Colonic mucosa (tissue), 4 donors: ENCODE measurements around the gene HNRNPH1. TPM values are rescaled to one million over a fixed set of nuclear protein-coding genes. Genes with fewer than 3 reads are reported as not detected.
"Not testable (repeated sequence)": the region's sequence is repeated elsewhere in the genome, so short reads cannot be mapped to it uniquely, and the experiment has no call there.

Source experiments
- DNase-seq: peaks from one replicate; pipeline ENCODE4 v3.0.0-alpha.2; 2020
- H3K27ac ChIP-seq: fragments of 200-600 bp; one replicate; pipeline ENCODE4 v1.8.0; 2021
- H3K27me3 ChIP-seq: fragments of 200-600 bp; one replicate; pipeline ENCODE4 v1.8.0; 2021
- H3K36me3 ChIP-seq: fragments of 200-600 bp; one replicate; pipeline ENCODE4 v1.8.0; 2021
- H3K4me1 ChIP-seq: fragments of 200-600 bp; one replicate; pipeline ENCODE4 v1.8.0; 2021; ENCODE audit warnings: mild to moderate bottlenecking
- H3K4me3 ChIP-seq: fragments of 200-600 bp; one replicate; pipeline ENCODE4 v1.8.0; 2021
- H3K9ac ChIP-seq, 2 donors: one replicate each; pipeline ENCODE4 v1.7.0; 2013; ENCODE audit warnings: control low read depth in 2 of 2, low read depth in 2 of 2, low read length in 2 of 2
- H3K9me3 ChIP-seq: fragments of 200-600 bp; one replicate; pipeline ENCODE4 v1.8.0; 2021
- intact Hi-C: fragments of 100-400 bp; cut with DNase I; formaldehyde crosslinking; loops from one replicate; pipeline ENCODE4 v1.14.1; 2022
- total RNA-seq, 2 donors: library from RNA; stranded (reverse); fragmentation: NEBNext Ultra II Directional in 1 of 2; extraction: Animal tissue kit (Norgen Biotek cat#: 25700) in 1 of 2; gene quantifications; one replicate each; pipeline ENCODE4 v1.2.1, GENCODE V29; 2021
- TF ChIP-seq, protein P1 (sequence below): fragments of 200-600 bp; IDR thresholded peaks from one replicate; pipeline ENCODE4 v1.8.0; 2022; ENCODE audit warnings: antibody characterized with exemption, mild to moderate bottlenecking
- donor health status: healthy.
- donor health status: DM: no; HTN: no; CAD: no.
- donor health status: DM: no; HTN: no; CAD: no.

HNRNPH1 gene
- total RNA-seq, 2 donors from 2014 or later, result 332 to 510 TPM

DNA sequence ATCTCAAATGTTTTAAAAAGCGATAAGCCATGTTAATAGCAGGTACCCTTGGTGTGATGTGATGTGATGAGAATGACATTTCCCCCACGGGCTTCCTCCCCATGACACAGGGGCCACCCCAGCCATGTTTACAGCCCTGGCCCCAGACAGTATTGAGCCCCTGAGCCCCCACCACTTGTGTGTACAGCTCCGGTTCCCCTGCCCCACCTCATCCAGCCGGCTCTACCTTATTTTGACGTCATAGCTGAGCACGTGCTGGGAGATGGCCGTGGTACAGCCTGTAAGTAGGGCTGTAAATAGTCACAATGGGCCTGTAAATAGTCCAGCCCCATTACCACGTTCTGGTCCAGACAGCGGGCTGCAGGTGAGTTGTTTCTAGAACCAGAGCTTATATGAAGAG lies 24.9 kb upstream of the HNRNPH1 start:
- TF ChIP-seq, protein P1, sequence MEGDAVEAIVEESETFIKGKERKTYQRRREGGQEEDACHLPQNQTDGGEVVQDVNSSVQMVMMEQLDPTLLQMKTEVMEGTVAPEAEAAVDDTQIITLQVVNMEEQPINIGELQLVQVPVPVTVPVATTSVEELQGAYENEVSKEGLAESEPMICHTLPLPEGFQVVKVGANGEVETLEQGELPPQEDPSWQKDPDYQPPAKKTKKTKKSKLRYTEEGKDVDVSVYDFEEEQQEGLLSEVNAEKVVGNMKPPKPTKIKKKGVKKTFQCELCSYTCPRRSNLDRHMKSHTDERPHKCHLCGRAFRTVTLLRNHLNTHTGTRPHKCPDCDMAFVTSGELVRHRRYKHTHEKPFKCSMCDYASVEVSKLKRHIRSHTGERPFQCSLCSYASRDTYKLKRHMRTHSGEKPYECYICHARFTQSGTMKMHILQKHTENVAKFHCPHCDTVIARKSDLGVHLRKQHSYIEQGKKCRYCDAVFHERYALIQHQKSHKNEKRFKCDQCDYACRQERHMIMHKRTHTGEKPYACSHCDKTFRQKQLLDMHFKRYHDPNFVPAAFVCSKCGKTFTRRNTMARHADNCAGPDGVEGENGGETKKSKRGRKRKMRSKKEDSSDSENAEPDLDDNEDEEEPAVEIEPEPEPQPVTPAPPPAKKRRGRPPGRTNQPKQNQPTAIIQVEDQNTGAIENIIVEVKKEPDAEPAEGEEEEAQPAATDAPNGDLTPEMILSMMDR, result no peak
- no peak overlapping the region for H3K4me3 ChIP-seq
- no peaks in the 10 kb centered on the region for H3K36me3 ChIP-seq
- no peaks in the 10 kb centered on the region for H3K9me3 ChIP-seq
- H3K27me3 ChIP-seq, result no peaks in the 10 kb centered on the region
- H3K9ac ChIP-seq, result no peak overlapping the region
- intact Hi-C loops, result no loop called here
- no peak overlapping the region for H3K27ac ChIP-seq
- no peaks in the 10 kb centered on the region for H3K4me1 ChIP-seq
- no peak for DNase-seq

DNA sequence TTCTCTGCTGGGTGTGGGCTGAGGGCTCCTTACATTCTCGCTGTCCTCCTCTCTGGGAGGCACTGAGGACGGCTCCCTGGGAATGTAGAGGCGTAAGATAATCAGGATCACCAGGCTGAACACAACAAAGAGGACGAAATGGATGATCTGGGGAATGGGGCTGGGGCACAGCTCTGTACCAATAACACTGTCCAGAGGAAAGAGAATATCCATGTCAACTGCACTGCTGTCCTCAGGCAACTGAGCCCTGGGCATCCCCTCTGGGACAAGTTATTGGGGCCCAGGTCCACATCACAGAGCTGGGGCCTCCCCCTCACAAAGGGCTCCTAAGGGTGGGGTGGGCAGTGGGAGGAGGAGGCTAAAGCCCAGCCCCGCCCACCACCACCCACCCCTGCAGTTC lies 21.3 kb upstream of the HNRNPH1 start:
- H3K36me3 ChIP-seq, H3K4me3 ChIP-seq, H3K27ac ChIP-seq, H3K27me3 ChIP-seq, H3K4me1 ChIP-seq, intact Hi-C loops, DNase-seq, H3K9me3 ChIP-seq, H3K9ac ChIP-seq: not testable (repeated sequence)

DNA sequence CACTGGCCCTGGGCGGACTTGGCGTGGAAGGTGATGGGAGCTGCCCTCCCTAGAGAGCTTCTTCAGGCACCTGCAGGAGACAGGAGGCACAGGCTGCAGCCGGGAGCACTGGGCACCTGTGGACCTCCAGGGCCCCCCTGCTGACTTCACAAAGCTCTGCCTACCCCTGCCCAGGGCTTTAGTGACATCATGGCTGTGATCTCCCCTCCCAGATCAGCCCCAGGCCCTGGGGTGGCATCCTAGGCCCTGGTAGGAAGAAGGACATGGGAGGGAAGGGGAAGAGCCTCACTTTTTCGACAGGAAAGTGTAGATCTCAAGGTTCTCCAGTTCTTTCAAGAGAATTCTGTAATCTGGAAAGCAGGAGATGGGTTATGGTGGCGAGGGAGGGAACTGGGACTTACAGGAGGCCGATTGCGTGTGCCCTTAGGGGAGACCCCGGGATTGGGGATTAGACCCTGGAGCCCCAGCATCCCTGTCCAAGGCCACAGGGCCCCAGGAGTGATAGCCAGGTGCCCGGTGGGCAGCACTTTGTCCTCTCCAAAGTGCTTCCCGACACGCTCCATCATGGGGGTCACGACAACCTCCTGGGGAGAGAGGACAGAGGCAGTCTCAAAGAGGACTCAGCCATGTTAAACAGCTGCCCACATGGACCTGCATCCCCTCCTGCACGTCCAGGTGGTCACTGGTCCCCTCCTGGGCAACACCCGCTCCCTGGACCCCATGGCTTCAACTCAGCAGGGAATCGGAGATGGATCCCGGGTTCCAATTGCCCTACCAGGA lies 19.9 kb upstream of the HNRNPH1 start:
- H3K36me3 ChIP-seq, intact Hi-C loops, H3K4me3 ChIP-seq, H3K4me1 ChIP-seq, DNase-seq, H3K27me3 ChIP-seq, H3K9ac ChIP-seq, H3K9me3 ChIP-seq, H3K27ac ChIP-seq: not testable (repeated sequence)

DNA sequence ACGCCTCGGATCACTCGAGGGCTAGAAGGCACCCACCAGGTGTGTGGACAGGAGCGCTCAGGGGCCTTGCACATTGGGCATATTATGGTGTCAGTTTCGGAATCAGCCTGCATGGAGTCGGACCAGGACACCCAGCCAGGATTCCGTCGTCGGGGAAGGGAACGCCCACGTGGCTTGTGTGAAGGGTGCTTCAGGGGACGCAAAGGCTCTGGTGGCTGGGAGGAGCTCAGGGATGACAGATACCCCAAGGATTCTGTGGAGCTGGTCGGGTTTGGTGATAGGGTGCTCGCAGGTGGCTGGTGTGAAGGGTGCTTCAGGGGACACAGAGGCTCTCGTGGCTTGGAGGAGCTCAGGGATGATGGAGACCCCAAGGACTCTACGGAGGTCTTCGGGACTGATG lies 19.2 kb upstream of the HNRNPH1 start:
- intact Hi-C loops, H3K36me3 ChIP-seq, H3K27ac ChIP-seq, H3K9me3 ChIP-seq, DNase-seq, H3K9ac ChIP-seq, H3K27me3 ChIP-seq, H3K4me3 ChIP-seq, H3K4me1 ChIP-seq: not testable (repeated sequence)

DNA sequence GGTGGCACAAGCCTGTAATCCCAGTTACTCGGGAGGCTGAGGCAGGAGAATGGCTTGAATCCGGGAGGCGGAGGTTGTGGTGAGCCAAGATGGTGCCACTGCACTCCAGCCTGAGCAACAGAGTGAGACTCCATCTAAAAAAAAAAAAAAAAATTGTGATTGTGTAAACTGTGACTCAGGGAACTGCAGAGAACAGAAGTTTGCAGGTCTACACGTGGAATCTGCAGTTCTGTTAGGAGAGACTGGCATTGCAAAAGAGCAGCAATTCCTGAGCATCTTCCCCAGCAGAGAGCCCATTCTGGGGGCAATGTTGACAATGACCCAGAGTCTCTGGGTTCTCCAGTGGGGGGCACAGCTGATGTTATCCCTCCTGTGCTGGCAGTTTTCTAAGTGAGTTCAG lies 18.3 kb upstream of the HNRNPH1 start:
- H3K27me3 ChIP-seq, H3K9me3 ChIP-seq, H3K4me1 ChIP-seq, DNase-seq, intact Hi-C loops, H3K9ac ChIP-seq, H3K27ac ChIP-seq, H3K36me3 ChIP-seq, H3K4me3 ChIP-seq: not testable (repeated sequence)

DNA sequence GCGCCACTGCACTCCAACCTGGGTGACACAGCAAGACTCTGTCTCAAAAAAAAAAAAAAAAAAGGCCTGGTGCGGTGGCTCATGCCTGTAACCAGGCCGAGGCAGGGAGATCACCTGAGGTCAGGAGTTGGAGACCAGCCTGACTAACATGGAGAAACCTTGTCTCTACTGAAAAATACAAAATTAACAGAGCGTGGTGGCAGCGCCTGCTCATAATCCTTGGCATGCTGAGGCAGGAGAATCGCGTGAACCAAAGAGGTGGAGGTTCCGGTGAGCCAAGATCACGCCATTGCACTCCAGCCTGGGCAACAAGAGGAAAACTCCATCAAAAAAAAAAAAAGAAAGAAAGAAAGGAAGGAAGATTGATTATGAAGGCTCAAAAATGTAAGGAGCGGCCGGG lies 15.8 kb upstream of the HNRNPH1 start:
- H3K9me3 ChIP-seq, intact Hi-C loops, H3K27me3 ChIP-seq, H3K27ac ChIP-seq, H3K36me3 ChIP-seq, H3K4me3 ChIP-seq, DNase-seq, H3K9ac ChIP-seq, H3K4me1 ChIP-seq: not testable (repeated sequence)

DNA sequence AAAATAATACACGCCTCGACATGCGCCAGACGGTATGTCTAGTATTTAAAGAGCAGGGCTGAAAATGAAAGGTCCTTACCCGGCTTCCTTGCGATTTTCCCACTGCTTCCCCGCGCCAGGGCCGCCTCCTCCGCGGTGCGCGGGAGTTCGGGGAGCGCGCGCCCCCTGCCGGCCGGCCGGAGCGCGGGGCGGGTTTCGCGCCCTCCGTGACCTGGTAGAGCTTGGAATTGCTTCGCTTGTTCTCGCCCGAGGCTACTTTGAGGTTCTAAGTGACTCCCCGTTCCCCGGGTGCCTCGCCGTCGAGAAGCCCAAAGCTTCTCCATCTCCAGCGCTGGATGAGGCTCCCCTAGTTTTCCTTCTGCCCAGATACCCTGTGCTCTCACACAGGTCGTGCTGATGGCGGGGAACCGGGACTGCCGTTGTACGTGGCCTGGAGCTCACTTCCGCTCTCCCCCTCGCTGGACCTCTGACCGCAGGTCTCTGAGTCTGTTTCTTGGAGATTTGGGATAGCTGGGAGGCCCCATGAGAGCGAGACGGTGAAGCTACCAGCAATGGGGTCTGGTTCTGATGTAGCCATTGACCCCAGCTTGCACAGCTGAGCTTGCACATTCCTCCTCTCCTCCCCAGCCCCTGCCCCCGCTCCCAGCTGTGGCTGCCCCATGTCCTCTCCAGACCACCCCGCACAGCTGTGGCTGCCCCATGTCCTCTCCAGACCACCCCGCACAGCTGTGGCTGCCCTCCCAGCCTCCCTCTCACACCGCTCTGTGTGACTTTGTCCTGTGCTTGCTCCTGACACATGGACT lies 11.1 kb upstream of the HNRNPH1 start:
- H3K36me3 ChIP-seq, H3K9ac ChIP-seq, intact Hi-C loops, DNase-seq, H3K27ac ChIP-seq, H3K27me3 ChIP-seq, H3K4me1 ChIP-seq, H3K4me3 ChIP-seq, H3K9me3 ChIP-seq: not testable (repeated sequence)

DNA sequence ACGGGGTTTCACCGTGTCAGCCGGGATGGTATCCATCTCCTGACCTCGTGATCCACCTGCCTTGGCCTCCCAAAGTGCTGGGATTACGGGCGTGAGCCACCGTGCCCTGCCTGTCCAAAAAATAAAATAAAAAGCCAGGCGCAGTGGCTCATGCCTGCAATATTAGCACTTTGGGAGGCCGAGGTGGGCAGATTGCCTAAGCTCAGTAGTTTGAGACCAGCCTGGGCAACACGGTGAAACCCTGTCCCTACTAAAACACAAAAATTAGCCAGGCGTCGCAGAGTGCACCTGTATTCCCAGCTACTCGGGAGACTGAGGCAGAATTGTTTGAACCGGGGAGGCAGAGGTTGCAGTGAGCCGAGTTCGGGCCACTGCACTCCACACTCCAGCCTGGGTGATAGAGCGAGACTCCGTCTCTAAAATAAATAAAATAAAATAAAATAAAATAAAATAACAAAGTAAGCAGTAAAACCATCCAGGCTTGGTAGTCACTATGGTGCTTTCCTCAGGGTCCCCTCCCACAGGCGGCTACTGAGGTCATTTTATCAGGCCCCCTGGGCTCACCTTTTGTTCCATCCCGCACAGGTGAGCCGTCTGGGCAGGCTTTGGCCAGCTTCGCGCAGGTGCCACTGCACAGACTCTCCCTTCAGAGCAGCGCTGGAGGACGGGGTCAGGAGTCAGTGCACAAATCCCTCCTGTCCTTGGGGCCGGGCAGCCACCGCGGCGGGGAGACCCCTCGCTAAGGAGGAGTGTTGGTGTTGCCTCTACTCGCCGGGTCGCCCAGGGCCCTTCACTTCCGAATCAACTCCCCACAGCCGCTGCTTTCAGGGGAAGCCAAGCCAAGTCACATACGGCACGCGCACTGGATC lies 10.3 kb upstream of the HNRNPH1 start:
- DNase-seq, H3K9me3 ChIP-seq: not testable (repeated sequence)
- H3K9ac ChIP-seq, result peak overlapping the region in 1 of 2 donors; percentile 43

More for the DNA sequence above, 10.3 kb upstream of the HNRNPH1 start:
- H3K27ac ChIP-seq, H3K36me3 ChIP-seq, H3K4me1 ChIP-seq, intact Hi-C loops, H3K27me3 ChIP-seq: not testable (repeated sequence)
- H3K4me3 ChIP-seq, result peak overlapping the region; percentile 36
